A549 (cell line): ENCODE results near the gene GAA.

Source experiments
- EP300 ChIP-seq, 2 experiments: fragments of >200 bp; sonication (Bioruptor Twin); formaldehyde crosslinking; IDR thresholded peaks; 2 replicates in 1 of 2; 3 replicates in 1 of 2; pipeline ENCODE4 v1.6.1; 2016 to 2017
- POLR2A ChIP-seq: IDR thresholded peaks from 2 replicates; pipeline ENCODE4 v1.6.1; 2012; ENCODE audit warnings: mild to moderate bottlenecking, low read length
- SMC3 ChIP-seq: fragments of >200 bp; sonication (Bioruptor Twin); formaldehyde crosslinking; IDR thresholded peaks from 3 replicates; pipeline ENCODE4 v1.6.1; 2018; ENCODE audit warnings: inconsistent platforms
- TF ChIP-seq, protein P1 (sequence below): fragments of >200 bp; sonication (Bioruptor Twin); formaldehyde crosslinking; IDR thresholded peaks from 3 replicates; pipeline ENCODE4 v1.5.1; 2016

DNA sequence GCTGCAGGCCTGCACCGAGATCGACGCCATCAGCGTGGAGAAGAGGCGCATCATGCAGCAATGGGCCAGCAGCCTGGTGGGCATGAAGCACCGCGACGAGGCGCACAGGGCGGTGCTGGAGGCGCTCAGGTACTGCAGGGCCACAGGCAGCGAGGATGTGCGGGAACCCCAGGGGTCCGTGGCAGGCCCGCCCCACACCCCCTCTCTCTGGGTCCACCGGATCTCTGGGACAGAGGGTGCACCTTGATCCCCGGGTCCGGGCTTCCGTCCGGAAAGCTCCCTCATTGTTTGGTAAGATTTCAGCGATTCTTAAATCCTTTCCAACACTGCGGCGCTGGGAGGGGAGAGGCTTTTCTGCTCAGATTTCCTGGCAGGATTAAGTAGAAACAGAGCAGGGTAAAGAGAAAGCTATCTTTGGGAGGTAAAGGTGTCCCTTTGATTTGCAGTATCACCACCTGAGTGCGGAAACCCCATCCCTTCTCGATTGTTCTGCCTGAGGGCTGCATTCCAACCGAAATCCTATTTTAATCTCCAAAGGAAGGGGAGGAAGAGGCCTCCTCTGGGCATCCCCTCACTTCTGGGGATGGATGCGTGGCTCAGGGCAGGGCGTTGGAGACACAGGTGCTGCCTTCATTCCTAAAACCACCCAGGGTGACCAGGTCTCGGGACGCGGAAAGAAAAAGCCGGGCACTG, 35.8 kb upstream of the GAA start:
- TF ChIP-seq POLR2A (no peak), SMC3 (no peak), EP300 (IDR thresholded peaks at IDR 0.05) (no peak)
- TF ChIP-seq, protein P1, sequence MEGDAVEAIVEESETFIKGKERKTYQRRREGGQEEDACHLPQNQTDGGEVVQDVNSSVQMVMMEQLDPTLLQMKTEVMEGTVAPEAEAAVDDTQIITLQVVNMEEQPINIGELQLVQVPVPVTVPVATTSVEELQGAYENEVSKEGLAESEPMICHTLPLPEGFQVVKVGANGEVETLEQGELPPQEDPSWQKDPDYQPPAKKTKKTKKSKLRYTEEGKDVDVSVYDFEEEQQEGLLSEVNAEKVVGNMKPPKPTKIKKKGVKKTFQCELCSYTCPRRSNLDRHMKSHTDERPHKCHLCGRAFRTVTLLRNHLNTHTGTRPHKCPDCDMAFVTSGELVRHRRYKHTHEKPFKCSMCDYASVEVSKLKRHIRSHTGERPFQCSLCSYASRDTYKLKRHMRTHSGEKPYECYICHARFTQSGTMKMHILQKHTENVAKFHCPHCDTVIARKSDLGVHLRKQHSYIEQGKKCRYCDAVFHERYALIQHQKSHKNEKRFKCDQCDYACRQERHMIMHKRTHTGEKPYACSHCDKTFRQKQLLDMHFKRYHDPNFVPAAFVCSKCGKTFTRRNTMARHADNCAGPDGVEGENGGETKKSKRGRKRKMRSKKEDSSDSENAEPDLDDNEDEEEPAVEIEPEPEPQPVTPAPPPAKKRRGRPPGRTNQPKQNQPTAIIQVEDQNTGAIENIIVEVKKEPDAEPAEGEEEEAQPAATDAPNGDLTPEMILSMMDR = no peak
